Hematopoietic multipotent progenitor cell treated with erythropoietin and hydrocortisone succinate and interleukin-3 and kit ligand, for 17 days (in vitro differentiated cells): ENCODE measurements around the gene CT55.
"Not testable (repeated sequence)": the region's sequence is repeated elsewhere in the genome, so short reads cannot be mapped to it uniquely, and the experiment has no call there.

ENCODE experiments used
- DNase-seq: peaks from one replicate; pipeline ENCODE4 v3.0.0-alpha.2; 2015; ENCODE audit warnings: low spot score

CT55 gene

GRCh38 chrX:135170877-135171519 lies at the start of gene CT55:
Gene CT55, minus strand, starts transcription at chrX:135171398. Its CDS starts 227 bp downstream, at chrX:135171171.
- DNase-seq: no peak

- DNase-seq: no peak
These were observed 42.1 kb upstream of the CT55 start for GRCh38 chrX:135213200-135213844.

- not testable (repeated sequence) for DNase-seq
These were observed 35.2 kb upstream of the CT55 start for GRCh38 chrX:135206427-135206826.

- DNase-seq: no peak
These were observed 29.1 kb upstream of the CT55 start for GRCh38 chrX:135200297-135200696.

- DNase-seq: no peak
These were observed 23.5 kb upstream of the CT55 start for GRCh38 chrX:135194684-135195083.

- no peak for DNase-seq
These were observed 22.5 kb upstream of the CT55 start for GRCh38 chrX:135193740-135194139.

GRCh38 chrX:135191838-135192237 lies 20.6 kb upstream of the CT55 start:
- no peak for DNase-seq

- peak; percentile 4 for DNase-seq
These were observed 14.7 kb upstream of the CT55 start for GRCh38 chrX:135185795-135186443.

GRCh38 chrX:135178636-135179035 lies 7.4 kb upstream of the CT55 start:
- no peak for DNase-seq

GRCh38 chrX:135170468-135170867 lies 730 bp downstream of the CT55 start:
- DNase-seq: no peak

- not testable (repeated sequence) for DNase-seq
These were observed 1.7 kb downstream of the CT55 start for GRCh38 chrX:135169534-135169933.

GRCh38 chrX:135168486-135168885 lies 2.7 kb downstream of the CT55 start:
- DNase-seq: no peak

GRCh38 chrX:135154688-135155087 lies 16.5 kb downstream of the CT55 start:
- DNase-seq: not testable (repeated sequence)

GRCh38 chrX:135126145-135126544 lies 45.1 kb downstream of the CT55 start:
- DNase-seq: not testable (repeated sequence)

- not testable (repeated sequence) for DNase-seq
These were observed 51.1 kb downstream of the CT55 start, which contains the start of gene ETDB for GRCh38 chrX:135120056-135120576. Gene ETDB, minus strand, starts transcription at chrX:135120526. Its CDS starts 1,265 bp downstream, at chrX:135119261.

- not testable (repeated sequence) for DNase-seq
These were observed 55.1 kb downstream of the CT55 start for GRCh38 chrX:135116064-135116463.

GRCh38 chrX:135114392-135114791 lies 56.8 kb downstream of the CT55 start:
- DNase-seq: no peak

GRCh38 chrX:135112743-135113142 lies 58.5 kb downstream of the CT55 start:
- no peak for DNase-seq

- DNase-seq: peak; percentile 14
These were observed 59.0 kb downstream of the CT55 start for GRCh38 chrX:135112096-135112729.

GRCh38 chrX:135109554-135109953 lies 61.6 kb downstream of the CT55 start:
- no peak for DNase-seq
